ENCODE results near the gene TBX4. TPM values are rescaled to one million over a fixed set of nuclear protein-coding genes. Genes with fewer than 3 reads are reported as not detected.
"Not testable (repeated sequence)": the region's sequence is repeated elsewhere in the genome, so short reads cannot be mapped to it uniquely, and the experiment has no call there.

Gene TBX4
- polyA plus RNA-seq, 1 donor: 12.9 TPM

GRCh38 chr17:61502292-61502691, 50.1 kb downstream of the TBX4 start:
- DNase-seq: no peak

DNA sequence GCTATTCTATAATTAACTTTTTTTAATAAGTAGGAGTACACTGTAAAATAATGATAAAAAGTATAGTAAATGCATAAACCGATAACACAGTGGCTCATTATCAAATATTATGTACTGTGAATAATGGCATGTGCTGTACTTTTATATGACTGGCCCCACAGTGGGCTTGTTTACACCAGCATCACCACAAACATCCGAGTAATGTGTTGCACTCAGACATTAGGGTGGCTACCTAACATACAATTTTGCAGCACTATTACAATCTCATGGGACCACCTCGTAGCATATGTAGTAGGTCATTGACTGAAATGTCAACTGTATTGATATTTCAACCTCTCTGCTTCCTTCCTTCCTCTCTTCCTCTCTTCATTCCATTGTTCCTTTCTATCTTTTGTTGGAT, 51.7 kb downstream of the TBX4 start:
- DNase-seq: no peak

DNA sequence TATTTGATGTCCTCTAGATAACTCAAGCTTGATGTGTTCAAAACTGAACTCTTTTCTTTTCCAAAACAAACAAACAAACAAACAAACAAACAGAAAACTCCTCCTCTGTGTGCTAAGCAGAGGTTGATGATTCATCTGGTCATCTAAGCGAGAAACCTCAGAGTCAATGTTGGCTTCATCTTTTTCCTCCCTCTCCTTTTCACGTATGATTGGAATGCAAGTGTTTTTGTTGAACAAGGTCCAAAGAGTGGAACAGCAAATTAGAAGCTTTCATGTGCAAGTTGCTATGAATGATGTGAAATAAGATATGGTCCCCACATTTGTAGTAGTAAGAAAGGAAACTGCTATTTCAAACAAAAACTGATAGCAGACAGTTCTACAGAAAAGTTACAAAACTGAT, 52.5 kb downstream of the TBX4 start:
- DNase-seq: no peak

DNA sequence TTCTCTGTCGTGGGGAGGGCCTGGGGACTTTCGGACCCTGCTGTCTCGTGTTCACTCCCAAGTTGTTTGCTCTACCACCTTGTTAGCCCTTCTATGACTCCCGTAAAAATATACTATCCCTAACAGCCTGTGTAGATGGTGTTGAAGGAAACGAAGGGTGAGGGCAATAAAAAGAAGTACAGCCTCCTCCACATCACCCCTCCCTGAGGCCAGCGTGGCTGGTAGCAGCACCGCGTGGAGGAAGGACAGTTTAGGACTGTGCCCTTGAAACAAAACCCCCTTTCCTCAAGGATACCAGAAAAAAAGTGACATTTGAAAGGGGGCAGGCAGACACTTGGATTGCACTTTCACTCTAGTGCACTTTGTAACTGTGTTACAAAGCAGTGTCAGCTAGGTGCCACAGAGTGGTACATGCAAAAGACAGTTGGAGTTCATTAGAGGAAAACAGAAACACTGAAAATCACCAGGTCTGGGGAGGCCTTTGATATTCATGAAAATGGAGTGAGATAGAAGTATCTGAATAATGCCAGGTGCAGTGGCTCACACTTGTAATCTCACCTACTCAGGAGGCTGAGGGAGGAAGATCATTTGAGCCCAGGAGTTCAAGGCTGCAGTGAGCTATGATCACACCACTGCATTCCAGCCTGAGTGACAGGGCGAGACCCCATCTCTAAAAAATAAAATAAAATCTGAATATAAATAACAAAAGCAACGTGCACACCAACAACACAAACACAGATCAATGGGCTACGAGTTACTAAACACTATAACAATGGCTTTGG, 53.8 kb downstream of the TBX4 start:
- no peak for DNase-seq

DNA sequence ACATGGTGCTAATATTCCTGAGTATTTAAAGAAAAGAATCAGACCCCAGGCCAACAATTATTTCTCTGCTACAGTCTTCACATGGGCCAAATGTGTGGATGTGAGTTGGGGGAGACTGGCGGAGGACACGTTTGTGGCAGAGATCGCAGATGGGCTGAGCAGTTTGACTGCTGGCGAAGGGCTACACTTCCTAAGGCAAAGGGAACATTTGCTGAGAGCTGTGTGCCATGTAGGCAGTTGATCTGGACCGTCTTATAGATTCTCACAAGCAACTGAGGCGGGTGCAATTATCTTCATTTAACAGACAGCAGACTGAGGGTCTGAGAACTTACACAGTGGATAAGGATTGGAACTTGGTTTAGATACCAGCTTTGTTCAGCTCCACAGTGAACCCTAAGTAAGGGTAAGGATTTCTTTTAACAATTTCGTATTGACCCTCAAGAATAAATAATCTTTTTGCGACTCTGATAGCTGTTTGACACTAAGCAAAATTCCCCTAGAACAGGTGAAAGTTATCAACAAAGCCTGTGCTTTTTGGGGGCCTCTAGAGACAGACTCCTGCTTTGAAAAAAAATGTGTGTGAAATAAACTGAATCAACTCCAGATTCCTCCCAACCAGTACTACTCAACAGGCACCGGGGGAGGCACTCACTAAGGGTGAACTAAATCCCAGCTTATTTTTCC, 55.3 kb downstream of the TBX4 start:
- DNase-seq: no peak

DNA sequence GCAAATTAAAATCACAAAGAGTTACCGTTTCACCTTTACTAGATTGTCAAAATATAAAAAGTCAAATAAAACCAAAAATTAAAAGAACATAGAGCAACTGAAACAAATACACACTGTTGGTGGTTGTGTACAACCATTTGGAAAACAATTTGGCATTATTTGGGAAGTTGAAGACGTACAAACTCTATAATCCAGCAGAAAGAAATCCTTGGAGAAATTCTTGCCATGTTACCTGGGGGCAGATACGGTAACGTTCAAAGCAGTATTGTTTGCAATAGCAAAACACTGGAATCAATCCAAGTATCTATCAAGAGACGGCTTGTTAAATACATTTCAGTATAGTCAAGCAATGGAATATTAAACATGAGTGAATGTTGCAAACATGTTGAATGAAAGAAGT, 56.7 kb downstream of the TBX4 start:
- DNase-seq: no peak

- not testable (repeated sequence) for DNase-seq
Measured at GRCh38 chr17:61509454-61509853, 57.2 kb downstream of the TBX4 start.

- DNase-seq: no peak
Measured at GRCh38 chr17:61510237-61510636, 58.0 kb downstream of the TBX4 start.

- no peak for DNase-seq
Measured at GRCh38 chr17:61510991-61511390, 58.8 kb downstream of the TBX4 start.

DNA sequence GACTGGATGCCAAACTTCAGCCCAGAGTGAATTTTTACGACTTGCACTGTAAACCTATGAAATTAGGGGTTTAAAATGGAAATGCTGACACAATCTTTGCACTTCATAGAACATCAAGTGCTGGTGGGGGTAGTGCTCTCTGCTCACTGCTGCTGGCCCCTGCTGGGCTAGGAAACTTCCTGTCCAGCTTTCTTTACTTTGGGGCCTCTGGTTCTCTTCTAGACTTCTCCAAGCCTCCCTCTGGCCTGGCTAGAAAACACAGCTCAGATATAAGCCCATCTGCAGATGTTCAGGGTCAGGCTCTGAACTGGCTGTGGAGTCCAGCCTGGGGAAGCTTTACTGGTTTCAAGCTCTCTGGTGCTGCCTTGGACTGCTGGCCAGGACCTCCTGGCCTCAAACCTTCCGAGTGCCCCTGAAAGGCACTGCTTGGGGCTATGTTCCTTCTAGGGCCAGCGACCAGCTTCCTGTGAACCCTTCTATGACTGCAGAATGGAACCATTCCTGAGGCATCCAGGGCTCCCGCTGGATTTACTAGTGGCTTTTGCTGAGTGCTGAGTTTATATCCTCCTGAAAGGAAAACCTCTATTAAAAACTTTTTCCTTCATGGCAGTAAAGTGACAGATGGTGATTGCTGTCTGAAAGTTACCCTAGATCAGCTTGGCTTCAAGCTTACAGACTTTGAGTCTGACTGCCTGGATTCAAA, 59.4 kb downstream of the TBX4 start:
- DNase-seq: no peak

DNA sequence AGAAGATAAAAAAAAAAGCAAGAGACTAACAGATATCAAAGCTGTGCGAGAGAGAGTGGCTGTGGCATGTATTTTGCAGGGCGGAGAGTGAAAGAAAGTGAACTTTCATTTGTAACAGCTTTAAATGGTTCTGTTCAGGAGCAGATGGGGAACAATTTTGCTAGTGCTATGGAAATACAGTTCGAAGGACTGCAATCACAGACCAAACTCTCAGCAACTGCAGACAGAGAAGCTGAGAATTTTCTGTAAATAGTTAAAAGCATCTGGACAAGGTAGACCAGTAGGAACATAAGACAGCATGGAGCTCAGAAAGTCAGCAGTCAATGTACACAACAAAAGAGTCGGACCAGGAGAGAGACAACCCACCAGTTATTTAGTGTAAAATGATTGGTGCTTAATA, 62.3 kb downstream of the TBX4 start:
- no peak for DNase-seq

GRCh38 chr17:61517265-61517664, 65.0 kb downstream of the TBX4 start:
- no peak for DNase-seq

GRCh38 chr17:61517843-61518606, 65.8 kb downstream of the TBX4 start:
- DNase-seq: no peak

- DNase-seq: no peak
Measured at GRCh38 chr17:61519139-61519538, 66.9 kb downstream of the TBX4 start.

- no peak for DNase-seq
Measured at GRCh38 chr17:61519754-61520440, 67.7 kb downstream of the TBX4 start.

DNA sequence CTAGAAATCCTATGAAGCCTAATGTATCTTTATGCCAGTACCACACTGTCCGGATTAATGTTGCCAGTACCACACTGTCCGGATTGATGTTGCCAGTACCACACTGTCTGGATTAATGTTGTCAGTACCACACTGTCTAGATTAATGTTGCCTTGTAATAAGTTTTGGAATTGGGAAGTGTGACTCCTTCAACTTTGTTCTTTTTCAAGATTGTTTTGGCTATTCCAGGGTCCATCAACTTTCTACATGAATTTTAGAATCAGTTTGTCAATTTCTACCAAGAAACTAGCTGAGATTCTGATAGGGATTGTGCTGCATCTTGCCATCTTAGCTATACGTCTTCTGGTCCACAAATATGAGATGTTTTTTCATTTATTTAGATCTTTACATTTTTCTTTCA, 68.7 kb downstream of the TBX4 start:
- no peak for DNase-seq

DNA sequence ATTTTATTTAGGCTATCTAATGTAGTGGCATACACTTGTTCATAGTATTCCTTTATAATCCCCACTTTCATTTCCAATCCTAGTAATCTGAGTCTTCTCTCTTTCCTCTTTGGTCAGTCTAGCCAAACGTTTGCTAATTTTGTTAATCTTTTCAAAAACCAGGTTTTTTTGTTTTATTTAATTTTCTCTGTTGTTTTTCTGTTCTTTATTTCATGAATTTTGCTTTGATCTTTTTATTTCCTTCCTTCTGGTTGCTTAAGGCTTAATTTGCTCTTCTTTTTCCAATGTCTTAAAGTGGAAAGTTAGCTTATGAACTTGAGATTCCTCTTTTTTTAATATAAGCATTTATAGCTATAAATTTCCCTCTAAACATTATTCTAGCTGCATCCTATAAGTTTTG, 69.9 kb downstream of the TBX4 start:
- no peak for DNase-seq

GRCh38 chr17:61524319-61524718, 72.1 kb downstream of the TBX4 start:
- no peak for DNase-seq

GRCh38 chr17:61527441-61527840, 75.2 kb downstream of the TBX4 start:
- DNase-seq: not testable (repeated sequence)

DNA sequence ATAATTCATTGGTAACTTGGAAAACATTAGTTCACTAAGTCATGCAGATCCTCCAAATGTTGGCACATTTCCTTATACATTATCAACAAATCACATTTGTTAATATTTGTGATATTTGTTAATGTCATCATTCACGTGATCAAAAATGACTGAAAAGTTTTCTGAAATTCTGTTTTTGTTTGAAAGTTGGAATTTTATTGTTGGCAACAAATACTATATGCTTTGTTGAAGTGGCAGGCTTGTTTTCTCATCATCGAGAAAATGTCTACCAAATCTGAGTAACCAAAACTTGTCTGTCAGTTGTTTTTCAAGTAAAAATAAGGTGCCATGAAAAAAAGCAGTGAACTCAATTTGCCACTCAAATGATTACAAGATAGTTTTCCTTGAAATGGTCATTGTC, 75.9 kb downstream of the TBX4 start:
- DNase-seq: no peak

- DNase-seq: no peak
Measured at GRCh38 chr17:61531223-61531622, 79.0 kb downstream of the TBX4 start.

DNA sequence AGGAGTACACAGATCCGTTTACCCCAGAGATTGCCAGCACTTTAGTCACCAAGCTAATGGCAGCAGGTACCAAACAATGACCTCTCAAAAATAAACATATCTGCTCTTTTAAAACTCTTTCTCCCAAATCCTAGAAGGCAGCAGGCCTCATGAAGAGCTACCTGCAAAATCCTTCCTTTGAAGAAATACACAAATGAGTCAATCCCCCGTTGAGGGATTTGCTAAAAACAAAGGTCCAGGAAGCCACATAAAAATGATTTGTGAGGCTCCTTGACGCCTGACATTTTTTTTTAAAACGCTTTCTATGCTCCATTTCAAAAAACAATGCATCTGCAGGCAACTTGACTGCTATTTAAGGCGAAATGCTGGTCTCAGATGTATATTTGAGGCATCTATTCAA, 80.6 kb downstream of the TBX4 start:
- no peak for DNase-seq
